ENCODE data around the gene UST. TPM values are rescaled to one million over a fixed set of nuclear protein-coding genes. Genes with fewer than 3 reads are reported as not detected.

UST gene
- total RNA-seq, 5 donors from 2014 or later (not counting 1 experiment from before 2014, with no cell fraction given) = 1.9 to 5.3 (median 3.0) TPM

- H3K9me3 ChIP-seq = no peaks in the 10 kb centered on the region
- CTCF ChIA-PET = no interaction called here
- H3K36me3 ChIP-seq (ENCODE audit: control insufficient read depth in 2 of 2, extremely low read depth in 1 of 2, insufficient read depth in 1 of 2, low read length in 1 of 2) = no peaks in the 10 kb centered on the region
- H3K27me3 ChIP-seq (replicated peaks in 1 of 2; ENCODE audit: control insufficient read depth in 2 of 2, extremely low read depth in 1 of 2, insufficient read depth in 2 of 2, low read length in 1 of 2) = no peaks in the 10 kb centered on the region
- POLR2A ChIA-PET = interaction anchor here in 1 of 2 donors (0.5 kb wide), 1 partner anchor 119 kb away, joined by 3 read pairs; no protein-coding TSS in a partner anchor
- Mint-ChIP-seq H3K4me3 (no peak overlapping the region), H3K27ac (no peak overlapping the region), H3K4me1 (no peaks in the 10 kb centered on the region), H3K9me3 (peaks cover 0 to 4% (median 2%) of the 10 kb centered on the region in 3 donors), H3K36me3 (peaks cover 6% of the 10 kb centered on the region), H3K27me3 (peaks cover 0 to 8% of the 10 kb centered on the region in 2 donors)
- H3K27ac ChIP-seq (ENCODE audit: low read length) = no peak overlapping the region
- DNase-seq = no peak
- H3K4me1 ChIP-seq (ENCODE audit: control insufficient read depth in 1 of 2, extremely low read depth in 1 of 2, insufficient read depth in 2 of 2, low read length in 2 of 2) = no peaks in the 10 kb centered on the region
- no CpG with 5 or more reads among the region's 5 CpGs for WGBS (ENCODE audit: insufficient coverage)
- no peak overlapping the region for H3K4me3 ChIP-seq (ENCODE audit: control insufficient read depth in 1 of 2, extremely low read depth in 1 of 2, low read length in 1 of 2)
- ATAC-seq (replicated peaks in 1 of 4) = no peak
These were observed 158.4 kb downstream of the UST start for GRCh38 chr6:148904896-148905870.

GRCh38 chr6:148905901-148906300 lies 159.1 kb downstream of the UST start:
- Mint-ChIP-seq H3K27me3 (peaks cover 0 to 4% of the 10 kb centered on the region in 2 donors), H3K36me3 (peaks cover 1% of the 10 kb centered on the region), H3K9me3 (no peaks in the 10 kb centered on the region), H3K4me1 (no peaks in the 10 kb centered on the region), H3K27ac (no peak overlapping the region), H3K4me3 (no peak overlapping the region)
- DNase-seq (no peak), ATAC-seq (replicated peaks in 1 of 4) (no peak)
- Histone ChIP-seq H3K4me3 (ENCODE audit: control insufficient read depth in 1 of 2, extremely low read depth in 1 of 2, low read length in 1 of 2) (no peak overlapping the region), H3K4me1 (ENCODE audit: control insufficient read depth in 1 of 2, extremely low read depth in 1 of 2, insufficient read depth in 2 of 2, low read length in 2 of 2) (no peaks in the 10 kb centered on the region), H3K27ac (ENCODE audit: low read length) (no peak overlapping the region), H3K9me3 (no peaks in the 10 kb centered on the region), H3K36me3 (ENCODE audit: control insufficient read depth in 2 of 2, extremely low read depth in 1 of 2, insufficient read depth in 1 of 2, low read length in 1 of 2) (no peaks in the 10 kb centered on the region), H3K27me3 (replicated peaks in 1 of 2; ENCODE audit: control insufficient read depth in 2 of 2, extremely low read depth in 1 of 2, insufficient read depth in 2 of 2, low read length in 1 of 2) (no peaks in the 10 kb centered on the region)
- WGBS (ENCODE audit: insufficient coverage) = 100% methylated on average over 1 of the region's 6 CpGs
- ChIA-PET POLR2A (interaction anchor here in 1 of 2 donors (0.5 kb wide), 1 partner anchor 638 kb away, joined by 5 read pairs; no protein-coding TSS in a partner anchor), CTCF (no interaction called here)

- Mint-ChIP-seq H3K27ac (no peak overlapping the region), H3K4me3 (no peak overlapping the region), H3K4me1 (no peaks in the 10 kb centered on the region), H3K9me3 (no peaks in the 10 kb centered on the region), H3K27me3 (peaks cover 0 to 4% of the 10 kb centered on the region in 2 donors), H3K36me3 (no peaks in the 10 kb centered on the region)
- CTCF ChIA-PET = no interaction called here
- no peaks in the 10 kb centered on the region for H3K4me1 ChIP-seq (ENCODE audit: control insufficient read depth in 1 of 2, extremely low read depth in 1 of 2, insufficient read depth in 2 of 2, low read length in 2 of 2)
- no peaks in the 10 kb centered on the region for H3K36me3 ChIP-seq (ENCODE audit: control insufficient read depth in 2 of 2, extremely low read depth in 1 of 2, insufficient read depth in 1 of 2, low read length in 1 of 2)
- no peak for DNase-seq
- no peak overlapping the region for H3K27ac ChIP-seq (ENCODE audit: low read length)
- H3K27me3 ChIP-seq (replicated peaks in 1 of 2; ENCODE audit: control insufficient read depth in 2 of 2, extremely low read depth in 1 of 2, insufficient read depth in 2 of 2, low read length in 1 of 2) = no peaks in the 10 kb centered on the region
- no CpG with 5 or more reads among the region's 1 CpG for WGBS (ENCODE audit: insufficient coverage)
- no peak for ATAC-seq (replicated peaks in 1 of 4)
- POLR2A ChIA-PET = interaction anchor here in 1 of 2 donors (0.5 kb wide), 1 partner anchor 639 kb away, joined by 5 read pairs; no protein-coding TSS in a partner anchor
- H3K4me3 ChIP-seq (ENCODE audit: control insufficient read depth in 1 of 2, extremely low read depth in 1 of 2, low read length in 1 of 2) = no peak overlapping the region
- H3K9me3 ChIP-seq = no peaks in the 10 kb centered on the region
These were observed 159.6 kb downstream of the UST start for GRCh38 chr6:148906386-148906785.

- Mint-ChIP-seq H3K27ac (no peak overlapping the region), H3K36me3 (no peaks in the 10 kb centered on the region), H3K9me3 (no peaks in the 10 kb centered on the region), H3K4me1 (no peaks in the 10 kb centered on the region), H3K4me3 (no peak overlapping the region), H3K27me3 (peaks cover 0 to 3% of the 10 kb centered on the region in 2 donors)
- Histone ChIP-seq H3K36me3 (ENCODE audit: control insufficient read depth in 2 of 2, extremely low read depth in 1 of 2, insufficient read depth in 1 of 2, low read length in 1 of 2) (no peaks in the 10 kb centered on the region), H3K27ac (ENCODE audit: low read length) (no peak overlapping the region), H3K4me3 (ENCODE audit: control insufficient read depth in 1 of 2, extremely low read depth in 1 of 2, low read length in 1 of 2) (no peak overlapping the region), H3K27me3 (replicated peaks in 1 of 2; ENCODE audit: control insufficient read depth in 2 of 2, extremely low read depth in 1 of 2, insufficient read depth in 2 of 2, low read length in 1 of 2) (no peaks in the 10 kb centered on the region), H3K4me1 (ENCODE audit: control insufficient read depth in 1 of 2, extremely low read depth in 1 of 2, insufficient read depth in 2 of 2, low read length in 2 of 2) (no peaks in the 10 kb centered on the region), H3K9me3 (no peaks in the 10 kb centered on the region)
- ChIA-PET POLR2A (no interaction called here), CTCF (interaction anchor here in 1 of 2 donors (0.6 kb wide), 1 partner anchor 362 kb away, joined by 4 read pairs; no protein-coding TSS in a partner anchor)
- ATAC-seq (replicated peaks in 1 of 4) (no peak), DNase-seq (no peak)
- no CpG with 5 or more reads among the region's 4 CpGs for WGBS (ENCODE audit: insufficient coverage)
These were observed 160.7 kb downstream of the UST start for GRCh38 chr6:148907573-148907972.

GRCh38 chr6:148912252-148912651 lies 165.4 kb downstream of the UST start:
- no peaks in the 10 kb centered on the region for H3K27me3 Mint-ChIP-seq
- no peak overlapping the region for H3K27ac Mint-ChIP-seq
- H3K4me3 Mint-ChIP-seq = no peak overlapping the region
- WGBS (ENCODE audit: insufficient coverage) = 82% methylated on average over 3 of the region's 5 CpGs
- POLR2A ChIA-PET = no interaction called here
- DNase-seq (no peak), ATAC-seq (replicated peaks in 1 of 4) (no peak)
- no peak overlapping the region for H3K4me3 ChIP-seq (ENCODE audit: control insufficient read depth in 1 of 2, extremely low read depth in 1 of 2, low read length in 1 of 2)
- H3K36me3 Mint-ChIP-seq = peaks cover 4% of the 10 kb centered on the region
- no peaks in the 10 kb centered on the region for H3K9me3 ChIP-seq
- no peaks in the 10 kb centered on the region for H3K4me1 Mint-ChIP-seq
- H3K36me3 ChIP-seq (ENCODE audit: control insufficient read depth in 2 of 2, extremely low read depth in 1 of 2, insufficient read depth in 1 of 2, low read length in 1 of 2) = no peaks in the 10 kb centered on the region
- CTCF ChIA-PET = no interaction called here
- H3K27me3 ChIP-seq (replicated peaks in 1 of 2; ENCODE audit: control insufficient read depth in 2 of 2, extremely low read depth in 1 of 2, insufficient read depth in 2 of 2, low read length in 1 of 2) = no peaks in the 10 kb centered on the region
- no peaks in the 10 kb centered on the region for H3K4me1 ChIP-seq (ENCODE audit: control insufficient read depth in 1 of 2, extremely low read depth in 1 of 2, insufficient read depth in 2 of 2, low read length in 2 of 2)
- peaks cover 4 to 7% (median 6%) of the 10 kb centered on the region in 3 donors for H3K9me3 Mint-ChIP-seq
- H3K27ac ChIP-seq (ENCODE audit: low read length) = no peak overlapping the region

- no peaks in the 10 kb centered on the region for H3K27me3 ChIP-seq (replicated peaks in 1 of 2; ENCODE audit: control insufficient read depth in 2 of 2, extremely low read depth in 1 of 2, insufficient read depth in 2 of 2, low read length in 1 of 2)
- Mint-ChIP-seq H3K27ac (no peak overlapping the region), H3K4me3 (no peak overlapping the region), H3K4me1 (no peaks in the 10 kb centered on the region), H3K27me3 (no peaks in the 10 kb centered on the region), H3K36me3 (peaks cover 11% of the 10 kb centered on the region), H3K9me3 (peaks cover 4 to 11% (median 7%) of the 10 kb centered on the region in 3 donors)
- H3K9me3 ChIP-seq = no peaks in the 10 kb centered on the region
- ChIA-PET CTCF (no interaction called here), POLR2A (no interaction called here)
- H3K36me3 ChIP-seq (ENCODE audit: control insufficient read depth in 2 of 2, extremely low read depth in 1 of 2, insufficient read depth in 1 of 2, low read length in 1 of 2) = no peaks in the 10 kb centered on the region
- H3K27ac ChIP-seq (ENCODE audit: low read length) = no peak overlapping the region
- H3K4me1 ChIP-seq (ENCODE audit: control insufficient read depth in 1 of 2, extremely low read depth in 1 of 2, insufficient read depth in 2 of 2, low read length in 2 of 2) = no peaks in the 10 kb centered on the region
- no CpG with 5 or more reads among the region's 1 CpG for WGBS (ENCODE audit: insufficient coverage)
- H3K4me3 ChIP-seq (ENCODE audit: control insufficient read depth in 1 of 2, extremely low read depth in 1 of 2, low read length in 1 of 2) = no peak overlapping the region
- ATAC-seq (replicated peaks in 1 of 4) = no peak
- no peak for DNase-seq
These were observed 169.0 kb downstream of the UST start for GRCh38 chr6:148915810-148916209.

All from T-cell (primary cell).